Kasumi-1 (cell line): ENCODE data around the gene NSD2.
A peak's percentile ranks its signal among the peaks of the same experiment; 100 is the strongest.
"Not testable (repeated sequence)": the region's sequence is repeated elsewhere in the genome, so short reads cannot be mapped to it uniquely, and the experiment has no call there.

Source experiments
- DNase-seq, 2 experiments: peaks; one replicate each; lab custom pipeline; 2025; lab: John Stamatoyannopoulos, UW

NSD2 gene

DNA sequence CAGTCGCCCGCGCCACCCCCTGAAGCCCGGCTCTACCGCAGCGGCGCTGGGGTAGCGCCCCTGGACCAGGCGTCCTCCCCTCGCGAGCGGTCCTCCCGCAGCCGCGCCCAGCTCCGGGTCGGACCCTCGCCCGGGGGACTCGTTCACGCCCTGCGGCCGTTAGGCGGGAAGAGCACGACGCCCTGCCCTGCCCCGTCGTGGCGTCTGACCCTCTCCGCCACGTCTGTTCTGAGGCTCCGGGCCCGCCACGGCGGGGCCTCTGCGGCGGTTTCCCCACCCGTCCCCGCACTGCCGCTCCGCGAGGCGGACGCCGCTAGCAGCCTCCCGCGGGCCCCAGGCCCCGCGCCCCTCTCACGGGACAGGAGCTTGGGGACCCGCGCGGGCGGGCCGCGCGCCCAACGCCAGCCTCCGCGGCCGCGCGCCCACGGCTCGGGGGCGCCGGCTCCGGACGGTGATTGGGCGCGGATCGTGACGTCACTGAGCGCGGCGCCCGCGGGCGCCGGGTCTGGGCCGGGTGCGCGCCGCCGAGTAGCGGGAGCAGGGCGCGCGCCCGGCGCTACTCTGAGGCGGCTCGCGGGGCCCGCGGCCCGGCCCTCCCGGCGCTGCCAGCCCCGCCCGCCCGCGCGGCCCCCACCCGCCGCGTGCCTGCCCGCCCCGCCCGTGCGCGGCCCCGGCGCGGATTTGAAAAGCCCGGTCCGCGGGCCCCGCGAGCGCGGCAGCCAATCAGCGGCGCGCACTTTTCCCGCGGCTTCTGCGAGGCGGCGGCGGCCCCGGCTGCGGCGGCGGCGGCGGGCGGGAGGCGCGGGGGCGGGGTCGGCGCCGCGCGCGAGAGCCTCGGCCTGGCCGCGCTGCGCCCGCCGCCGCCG, at the start of gene NSD2:
NSD2 (plus strand) TSS at position 816 of the 866 bp plus-strand sequence. CDS start 29,262 bp downstream, outside the sequence.
- DNase-seq, result peak; percentile 83 to 84

DNA sequence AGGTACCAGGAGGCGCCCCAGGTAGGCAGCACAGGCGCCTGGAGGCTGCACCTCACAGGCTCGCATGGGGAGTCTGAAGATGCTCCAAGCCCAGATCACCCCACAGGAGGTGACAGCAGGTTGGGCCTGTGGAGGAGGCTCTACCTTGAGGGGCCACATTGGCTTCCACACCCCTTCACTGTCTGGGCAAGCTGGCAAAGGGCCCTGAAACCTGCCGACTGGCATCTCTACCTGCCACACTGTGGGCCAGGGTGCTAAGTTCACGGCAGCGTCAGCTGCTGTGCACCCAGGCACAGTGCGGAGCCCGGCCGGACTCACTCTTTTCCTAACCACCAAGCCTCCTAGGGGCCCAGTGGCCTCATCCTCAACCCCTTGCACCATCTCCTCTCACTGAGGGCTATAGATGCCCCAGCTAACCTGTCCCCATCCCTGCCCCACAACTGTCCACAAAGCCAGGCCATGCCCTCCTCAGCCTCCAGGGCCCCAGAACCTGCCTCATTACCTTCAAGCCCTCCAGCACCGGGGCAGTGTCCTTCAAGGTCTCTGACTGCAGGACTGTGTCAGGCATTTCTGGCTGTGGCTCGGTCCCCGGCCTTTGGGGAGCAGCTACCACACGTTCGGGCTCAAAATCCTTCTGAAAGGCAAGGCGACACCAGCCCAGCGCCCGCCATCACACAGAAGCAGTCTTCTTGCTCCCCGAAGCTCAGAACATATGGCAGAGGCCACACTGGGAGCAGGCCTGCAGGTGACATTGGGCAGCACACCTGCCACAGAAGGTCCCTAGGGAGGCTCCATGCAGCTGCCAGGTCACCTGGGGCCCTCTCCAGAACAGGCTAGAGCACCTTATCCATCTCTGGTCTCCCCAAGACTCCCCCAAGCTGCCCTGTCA, 49.3 kb upstream of the NSD2 start:
- DNase-seq, result no peak

DNA sequence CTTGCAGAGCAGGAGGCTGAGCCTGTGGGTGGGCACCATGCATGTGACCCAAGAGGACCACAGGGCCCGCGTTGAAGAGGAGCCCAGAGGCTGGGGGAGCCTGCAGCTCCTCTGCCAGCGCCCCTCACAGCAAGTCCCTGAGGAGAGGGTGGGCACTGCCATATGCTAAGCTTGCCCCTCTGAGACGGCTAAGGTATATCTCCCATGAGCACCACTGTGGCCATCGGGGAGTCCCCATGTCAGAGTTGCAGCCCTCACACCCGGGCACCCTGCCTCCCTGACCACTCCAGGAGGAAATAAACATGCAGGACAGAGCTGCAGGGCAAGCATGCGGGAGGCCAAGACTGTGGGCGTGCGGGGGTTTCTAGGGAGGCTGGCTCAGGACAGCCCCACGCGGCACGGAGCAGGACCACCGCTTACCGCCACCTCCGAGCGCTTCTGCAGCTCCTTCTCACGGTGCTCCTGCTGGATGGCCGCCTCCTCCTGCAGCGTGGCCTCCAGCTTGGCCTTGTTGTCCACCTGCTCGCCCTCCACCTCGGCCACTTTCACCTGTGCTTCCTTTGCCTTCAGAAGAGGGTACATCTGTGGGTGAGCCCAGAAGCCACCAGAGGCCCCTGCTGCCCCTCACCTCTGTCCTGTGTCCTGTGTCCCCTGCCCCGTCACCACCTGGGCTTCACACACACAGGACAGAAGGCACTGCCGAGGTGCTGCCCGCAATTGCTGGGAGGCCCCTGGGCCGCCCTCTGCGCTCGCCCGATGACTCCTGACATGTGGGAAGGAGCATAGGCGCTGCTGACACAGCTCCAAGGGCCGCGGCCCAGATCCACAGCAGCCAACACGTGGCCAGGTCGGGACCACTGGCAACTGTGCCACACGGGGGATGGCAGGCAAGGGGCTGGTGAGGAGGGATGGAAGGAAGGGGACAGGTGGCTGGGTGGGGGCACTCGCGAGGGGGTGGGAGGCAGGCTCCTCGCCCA, 48.3 kb upstream of the NSD2 start:
- no peak for DNase-seq

- DNase-seq, result no peak
Measured at GRCh38 chr4:1823545-1823932, 47.7 kb upstream of the NSD2 start.

DNA sequence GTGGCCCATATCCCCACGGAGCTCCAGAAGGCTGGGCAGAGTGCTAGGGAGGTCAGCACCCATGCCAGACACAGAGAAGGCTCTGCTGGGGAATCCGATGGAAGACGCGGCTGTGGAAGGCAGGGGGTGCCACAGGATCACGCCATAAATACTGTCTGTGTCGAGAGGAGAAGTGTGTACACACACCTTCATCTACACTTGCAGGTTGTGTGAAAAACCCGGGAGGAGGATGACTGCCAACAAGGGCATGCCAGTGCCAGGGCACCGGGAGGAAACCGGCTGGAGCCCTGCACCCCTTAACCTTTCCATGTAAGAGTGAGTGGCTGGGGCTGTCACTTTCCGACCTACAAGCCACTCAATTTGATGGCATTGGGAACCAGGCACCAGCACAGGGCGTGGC, 46.4 kb upstream of the NSD2 start:
- no peak for DNase-seq

DNA sequence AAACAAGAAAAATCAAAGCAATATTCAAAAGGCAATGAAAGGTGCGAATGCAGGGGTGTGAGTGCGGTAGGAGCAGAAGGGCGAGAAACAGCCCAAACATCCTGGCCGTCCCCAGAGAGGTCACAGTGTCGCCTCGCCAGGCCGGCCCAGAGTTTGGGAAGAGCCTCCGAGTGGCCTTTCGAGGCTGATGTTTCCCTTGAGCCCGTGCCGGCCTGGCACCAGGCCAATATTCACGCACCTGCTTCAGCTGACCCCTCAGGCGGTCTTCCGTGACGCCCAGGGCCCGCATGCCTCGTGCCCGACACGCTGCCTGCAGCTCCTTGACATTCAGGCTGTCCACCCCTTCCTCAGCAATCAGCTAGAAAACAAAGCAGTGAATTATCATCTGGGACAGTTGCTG, 45.9 kb upstream of the NSD2 start:
- no peak for DNase-seq

- no peak for DNase-seq
Measured at GRCh38 chr4:1826531-1827350, 44.5 kb upstream of the NSD2 start.

DNA sequence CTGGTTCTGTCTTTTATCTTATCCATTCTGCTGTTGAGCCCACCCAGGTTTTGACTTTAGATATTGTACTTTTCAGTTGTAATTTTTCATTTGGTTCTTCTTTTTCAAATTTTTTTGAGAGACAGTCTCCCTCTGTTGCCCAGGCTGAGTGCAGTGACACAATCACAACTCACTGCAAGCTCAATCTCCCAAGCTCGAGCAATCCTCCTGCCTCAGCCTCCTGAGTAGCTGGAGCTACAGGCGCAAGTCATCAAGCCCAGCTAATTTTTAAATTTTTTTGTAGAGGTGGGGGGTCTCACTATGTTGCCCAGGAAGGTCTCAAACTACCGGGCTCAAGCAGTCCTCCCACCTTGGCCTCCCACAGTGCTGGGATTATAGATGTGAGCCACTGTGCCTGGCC, 41.0 kb upstream of the NSD2 start:
- DNase-seq, result no peak

DNA sequence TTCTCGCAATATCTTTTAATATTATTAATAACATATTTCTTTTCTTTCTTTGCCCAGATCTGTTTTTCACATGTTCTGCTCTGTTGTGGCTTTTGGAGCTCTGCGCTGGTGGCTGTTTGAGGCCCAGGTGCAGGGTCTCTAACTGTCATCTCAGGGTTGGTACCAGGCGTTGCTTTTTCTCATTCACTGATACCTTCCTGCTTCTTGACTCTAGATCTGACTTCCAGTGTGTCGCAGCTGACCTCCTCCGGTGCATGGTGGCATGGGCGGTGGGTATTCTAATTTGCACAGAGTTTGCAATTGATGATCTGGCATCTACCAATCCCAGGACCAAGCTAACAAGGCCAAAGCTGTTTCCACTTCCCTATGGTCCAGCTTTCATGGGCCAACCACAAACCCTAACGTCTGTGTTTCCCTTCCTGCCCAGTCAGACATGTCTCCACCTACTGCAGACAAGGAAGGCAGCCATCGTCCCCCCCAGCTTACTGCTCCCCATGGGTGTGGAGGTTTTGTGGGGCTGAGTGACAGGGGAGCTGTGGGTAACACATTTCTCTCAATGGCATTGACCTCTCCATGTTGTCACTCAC, 40.5 kb upstream of the NSD2 start:
- DNase-seq, result peak; percentile 14 to 28

DNA sequence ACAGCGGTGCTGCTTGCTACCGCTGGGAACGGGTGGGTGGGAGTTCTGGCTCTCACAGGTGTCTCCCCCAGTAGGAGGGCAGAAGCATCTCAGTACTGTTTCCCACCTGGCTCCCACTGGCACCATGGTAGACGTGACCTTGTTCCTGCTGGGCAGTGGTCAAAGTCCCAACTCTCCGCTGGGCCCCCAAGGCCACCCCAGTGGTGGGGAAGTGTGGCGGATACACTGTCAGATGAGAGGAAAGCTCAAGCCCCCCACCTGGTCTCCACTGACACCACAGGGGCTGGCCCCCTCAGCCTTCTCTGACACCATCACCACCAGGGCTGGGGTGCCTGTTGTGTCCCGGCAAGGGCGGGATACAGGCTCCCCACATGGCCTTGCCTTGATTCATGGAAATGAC, 39.9 kb upstream of the NSD2 start:
- no peak for DNase-seq

DNA sequence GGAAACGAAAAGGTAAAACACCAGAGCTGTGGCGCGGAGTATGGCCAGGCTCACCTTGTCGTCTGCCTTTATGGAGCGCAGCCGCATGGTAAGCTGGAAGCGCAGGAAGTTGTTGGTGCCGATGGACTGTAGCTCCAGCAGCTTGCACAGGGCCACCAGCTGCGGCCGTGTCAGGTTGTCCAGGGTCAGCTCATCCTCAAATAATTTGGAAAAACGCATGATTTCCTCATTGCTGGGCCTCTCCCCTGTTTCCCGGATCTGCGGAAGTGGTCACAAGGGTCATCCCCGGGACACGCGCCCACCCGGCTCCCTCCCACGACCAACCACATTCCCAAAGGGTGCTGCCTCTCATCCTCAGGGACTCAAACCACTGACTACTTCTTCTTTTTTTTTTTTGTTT, 38.5 kb upstream of the NSD2 start:
- DNase-seq, result no peak

- DNase-seq, result no peak
Measured at GRCh38 chr4:1833307-1834046, 37.7 kb upstream of the NSD2 start.

- no peak for DNase-seq
Measured at GRCh38 chr4:1834047-1834775, 37.0 kb upstream of the NSD2 start.

DNA sequence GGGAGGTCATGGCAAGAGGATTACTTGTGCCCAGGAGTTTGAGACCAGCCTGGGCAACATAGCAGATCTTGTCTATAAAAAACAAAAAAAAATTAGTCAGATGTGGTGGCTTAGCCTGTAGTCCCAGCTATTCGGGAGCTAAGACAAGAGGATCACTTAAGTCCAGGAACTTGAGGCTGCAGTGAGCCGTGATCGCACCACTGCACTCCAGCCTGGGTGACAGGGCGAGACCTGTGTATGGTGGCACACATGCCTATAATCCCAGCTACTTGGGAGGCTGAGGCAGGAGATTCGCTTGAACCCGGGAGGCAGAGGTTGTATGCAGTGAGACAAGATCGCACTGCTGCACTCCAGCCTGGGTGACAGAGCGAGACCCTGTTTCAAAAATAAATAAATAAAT, 35.4 kb upstream of the NSD2 start:
- DNase-seq, result not testable (repeated sequence)

GRCh38 chr4:1836650-1837049, 34.5 kb upstream of the NSD2 start:
- DNase-seq, result no peak

- DNase-seq, result no peak
Measured at GRCh38 chr4:1837069-1837468, 34.1 kb upstream of the NSD2 start.

- DNase-seq, result no peak
Measured at GRCh38 chr4:1839282-1839681, 31.9 kb upstream of the NSD2 start.

- DNase-seq, result no peak
Measured at GRCh38 chr4:1841201-1841886, 29.8 kb upstream of the NSD2 start.

DNA sequence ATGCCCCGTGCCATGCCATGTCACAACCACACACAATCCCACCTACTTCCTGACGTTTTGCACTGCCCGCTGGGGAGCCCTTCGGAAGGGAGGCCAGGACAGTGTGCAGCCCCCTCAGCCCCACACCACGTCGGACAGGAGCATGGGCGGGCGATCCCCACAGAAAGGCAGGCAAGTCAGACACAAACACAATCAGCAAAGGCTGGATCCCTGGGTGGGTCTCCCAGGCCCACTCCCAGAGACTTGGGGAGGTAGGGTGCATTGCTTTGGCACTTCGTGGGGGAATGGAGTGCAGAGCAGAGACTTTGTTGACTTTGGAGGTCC, 29.3 kb upstream of the NSD2 start:
- DNase-seq, result no peak
